Lower leg skin (tissue), 4 donors: ENCODE results near the gene TET2. TPM values are rescaled to one million over a fixed set of nuclear protein-coding genes. Genes with fewer than 3 reads are reported as not detected.

Experiments used
- DNase-seq, 2 donors: peaks; one replicate each; pipeline ENCODE4 v3.0.0-alpha.2; 2019; ENCODE audit warnings: low spot score in 2 of 2
- H3K4me3 ChIP-seq: fragments of 200-600 bp; sonication (generic); 2 replicates; pipeline ENCODE4 v1.5.1; 2017; ENCODE audit warnings: mild to moderate bottlenecking, low read depth; ENCODE audit not compliant: poor library complexity, severe bottlenecking
- POLR2A ChIP-seq, 2 donors: fragments of 450-650 bp; IDR thresholded peaks; one replicate each; pipeline ENCODE4 v1.6.1; 2016 to 2017; ENCODE audit warnings: antibody characterized with exemption in 2 of 2, mild to moderate bottlenecking in 1 of 2, moderate library complexity in 1 of 2
- WGBS, 2 donors: methylation state at CpG; one replicate each; pipeline ENCODE4 v1.1.5; 2018; 5-methylcytosine and 5-hydroxymethylcytosine counted together
- intact Hi-C: fragments of 100-400 bp; cut with DNase I; formaldehyde crosslinking; loops from one replicate; pipeline ENCODE4 v1.15.0; 2023; ENCODE audit warnings: low total_unique reads
- total RNA-seq, 4 donors: library from RNA; depleted of rRNA; stranded (reverse); fragments of >200 nt; gene quantifications; one replicate each; pipeline ENCODE4 v1.1.0, GENCODE V29; 2016
- TF ChIP-seq, protein P1 (sequence below), 3 donors: fragments of 450-650 bp; IDR thresholded peaks; one replicate each; pipeline ENCODE4 v1.5.1; 2016; ENCODE audit warnings: antibody characterized with exemption in 3 of 3, mild to moderate bottlenecking in 3 of 3, moderate library complexity in 2 of 3

The TET2 gene
- total RNA-seq, 4 donors from 2014 or later: 31.0 to 36.0 (median 32.8) TPM

DNA sequence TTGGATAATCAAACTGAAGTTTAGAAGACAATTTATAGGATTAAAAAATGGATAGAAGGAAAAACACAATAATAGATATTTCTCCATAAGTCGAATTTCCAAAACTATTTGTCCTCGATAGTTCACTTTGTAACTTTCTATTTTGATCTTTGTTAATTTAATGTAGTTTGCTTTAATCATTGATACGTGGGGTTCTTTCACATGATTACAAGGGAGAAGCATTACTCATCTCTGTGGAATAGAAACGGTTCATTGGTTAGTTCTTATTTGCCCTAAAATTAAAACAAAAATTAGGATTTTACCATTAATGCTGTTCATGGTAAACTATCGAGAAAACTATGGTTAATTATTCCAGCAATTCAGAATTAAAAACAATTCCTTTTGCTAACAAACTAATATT, 2.1 kb downstream of the TET2 start:
- no peak for DNase-seq
- TF ChIP-seq, protein P1, sequence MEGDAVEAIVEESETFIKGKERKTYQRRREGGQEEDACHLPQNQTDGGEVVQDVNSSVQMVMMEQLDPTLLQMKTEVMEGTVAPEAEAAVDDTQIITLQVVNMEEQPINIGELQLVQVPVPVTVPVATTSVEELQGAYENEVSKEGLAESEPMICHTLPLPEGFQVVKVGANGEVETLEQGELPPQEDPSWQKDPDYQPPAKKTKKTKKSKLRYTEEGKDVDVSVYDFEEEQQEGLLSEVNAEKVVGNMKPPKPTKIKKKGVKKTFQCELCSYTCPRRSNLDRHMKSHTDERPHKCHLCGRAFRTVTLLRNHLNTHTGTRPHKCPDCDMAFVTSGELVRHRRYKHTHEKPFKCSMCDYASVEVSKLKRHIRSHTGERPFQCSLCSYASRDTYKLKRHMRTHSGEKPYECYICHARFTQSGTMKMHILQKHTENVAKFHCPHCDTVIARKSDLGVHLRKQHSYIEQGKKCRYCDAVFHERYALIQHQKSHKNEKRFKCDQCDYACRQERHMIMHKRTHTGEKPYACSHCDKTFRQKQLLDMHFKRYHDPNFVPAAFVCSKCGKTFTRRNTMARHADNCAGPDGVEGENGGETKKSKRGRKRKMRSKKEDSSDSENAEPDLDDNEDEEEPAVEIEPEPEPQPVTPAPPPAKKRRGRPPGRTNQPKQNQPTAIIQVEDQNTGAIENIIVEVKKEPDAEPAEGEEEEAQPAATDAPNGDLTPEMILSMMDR (IDR thresholded peaks at IDR 0.05): no peak
- no peak for TF ChIP-seq POLR2A (IDR thresholded peaks at IDR 0.05)
- no peak overlapping the region for H3K4me3 ChIP-seq
- WGBS, 2 donors: 40 to 46% methylated on average over 5 of the region's 5 CpGs
- intact Hi-C loops: loop anchor here (10.0 kb wide), 1 partner anchor 326 kb away; the partner anchor contains the start of gene PPA2

DNA sequence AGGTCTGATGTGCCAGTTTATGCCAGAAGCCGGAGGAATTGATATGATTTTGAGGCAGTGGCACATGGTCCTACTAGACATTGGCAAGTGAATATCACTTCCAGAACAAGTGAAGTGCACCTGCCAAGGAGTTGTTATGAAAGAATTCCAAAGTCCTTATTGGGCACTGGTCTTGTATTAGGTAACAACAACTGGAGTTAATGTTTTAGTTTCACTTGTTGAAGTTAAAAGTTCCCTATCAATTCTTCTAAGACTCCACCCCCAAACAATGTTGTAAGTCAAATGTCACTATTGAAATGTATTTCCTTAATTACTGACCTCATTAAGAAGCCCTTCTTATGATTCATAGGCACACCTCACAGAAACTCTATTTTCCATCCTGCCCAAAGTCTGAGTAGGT, 3.1 kb downstream of the TET2 start:
- no peak for TF ChIP-seq POLR2A (IDR thresholded peaks at IDR 0.05)
- TF ChIP-seq, protein P1 (IDR thresholded peaks at IDR 0.05): no peak
- intact Hi-C loops: loop anchor here (5.0 to 10.0 kb wide), 2 partner anchors 325 to 978 kb away; partner anchors contain the start of gene PPA2
- H3K4me3 ChIP-seq: no peak overlapping the region
- no peak for DNase-seq
- 55 to 60% methylated on average over 1 of the region's 1 CpG for WGBS, 2 donors

- H3K4me3 ChIP-seq: no peak overlapping the region
- DNase-seq: no peak
- intact Hi-C loops: loop anchor here (5.0 kb wide), 1 partner anchor 977 kb away; no protein-coding TSS in a partner anchor
- TF ChIP-seq, protein P1 (IDR thresholded peaks at IDR 0.05): no peak
- TF ChIP-seq POLR2A (IDR thresholded peaks at IDR 0.05): no peak
Observed at GRCh38 chr4:105150503-105150902, 3.8 kb downstream of the TET2 start.

DNA sequence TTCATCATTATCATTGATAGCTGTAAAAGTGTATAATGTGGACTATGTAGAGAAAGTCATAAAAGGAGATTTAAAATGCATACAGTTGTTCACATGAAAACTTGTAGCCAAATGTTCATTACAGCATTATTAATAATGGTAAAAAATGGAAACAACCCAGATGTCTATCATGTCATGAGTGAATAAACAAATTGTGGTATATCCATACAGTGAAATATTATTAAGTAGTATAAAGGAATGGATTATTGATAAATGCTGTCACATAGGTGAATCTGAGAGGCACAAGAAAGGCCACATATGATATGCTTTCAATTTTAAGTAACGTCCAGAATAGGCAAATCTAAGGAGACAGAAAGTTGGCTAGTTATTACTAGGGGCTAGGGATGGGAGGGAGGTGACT, 7.1 kb downstream of the TET2 start:
- intact Hi-C loops: loop anchor here (5.0 kb wide), 1 partner anchor 974 kb away; no protein-coding TSS in a partner anchor
- no peak for TF ChIP-seq POLR2A (IDR thresholded peaks at IDR 0.05)
- TF ChIP-seq, protein P1 (IDR thresholded peaks at IDR 0.05): no peak
- DNase-seq: no peak
- H3K4me3 ChIP-seq: no peak overlapping the region
- WGBS, 2 donors: 97 to 98% methylated on average over 1 of the region's 1 CpG

DNA sequence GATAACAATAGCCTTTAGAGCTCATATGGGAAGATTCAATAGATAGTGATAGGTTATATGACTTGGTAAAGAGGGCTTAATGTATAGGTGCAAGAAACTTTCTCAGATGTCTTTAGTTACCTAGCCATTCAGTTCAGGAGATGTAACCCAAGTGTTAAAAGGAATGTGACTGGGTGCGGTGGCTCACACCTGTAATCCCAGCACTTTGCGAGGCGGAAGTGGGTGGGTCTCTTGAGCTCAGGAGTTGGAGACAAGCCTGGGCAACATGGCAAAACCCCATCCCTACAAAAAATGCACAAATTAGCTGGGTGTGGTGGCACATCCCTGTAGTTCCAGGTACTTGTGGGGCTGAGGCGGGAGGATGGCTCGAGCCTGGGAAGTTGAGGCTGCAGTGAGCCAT, 7.9 kb downstream of the TET2 start:
- 73 to 76% methylated on average over 5 of the region's 5 CpGs for WGBS, 2 donors
- no peak for DNase-seq
- no peak overlapping the region for H3K4me3 ChIP-seq
- intact Hi-C loops: loop anchor here (5.0 kb wide), 1 partner anchor 973 kb away; no protein-coding TSS in a partner anchor
- TF ChIP-seq POLR2A (IDR thresholded peaks at IDR 0.05): no peak

DNA sequence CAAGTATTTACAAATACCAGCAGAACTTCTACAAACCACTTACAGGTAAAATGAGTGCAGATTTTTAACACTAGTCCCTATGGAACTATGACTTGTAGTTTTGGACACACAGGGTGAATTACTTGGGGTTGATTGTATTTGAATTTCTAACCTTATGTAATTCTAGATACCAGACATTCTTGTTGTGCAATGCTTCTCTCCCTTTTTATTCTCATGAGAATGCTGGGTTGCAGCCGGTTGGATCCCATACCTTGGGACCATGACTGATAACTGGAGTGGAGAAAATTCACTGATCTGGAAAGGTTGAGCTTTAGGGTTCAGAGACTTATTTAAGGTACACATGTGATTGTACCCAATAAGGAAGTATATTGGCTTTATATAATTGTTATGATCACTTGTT, 8.8 kb downstream of the TET2 start:
- 68 to 89% methylated on average over 1 of the region's 1 CpG for WGBS, 2 donors

More for the DNA sequence above, 8.8 kb downstream of the TET2 start:
- TF ChIP-seq POLR2A (IDR thresholded peaks at IDR 0.05): no peak
- TF ChIP-seq, protein P1 (IDR thresholded peaks at IDR 0.05): no peak
- no peak overlapping the region for H3K4me3 ChIP-seq
- DNase-seq: no peak
- intact Hi-C loops: no loop called here
